Measurements from ENCODE around the gene CACFD1.

- TF ChIP-seq CTCF (IDR thresholded peaks at IDR 0.05) = no peak
- TF ChIP-seq POLR2A (IDR thresholded peaks at IDR 0.05) = no peak
Measured at GRCh38 chr9:133507246-133507965, 47.6 kb downstream of the CACFD1 start.

Data from heart left ventricle (tissue), 13 donors.